HL-60/S4 treated with retinoic acid at 250 ng/mL for 4 days and 3 days (cell line): Measurements from ENCODE around the gene CAB39L.

Source experiments
- in situ Hi-C: fragments of 300-500 bp; cut with MboI; formaldehyde crosslinking; loops from 2 replicates; pipeline ENCODE4 v1.7.0; 2022; ENCODE audit warnings: low sequenced_read_pairs

Gene CAB39L

DNA sequence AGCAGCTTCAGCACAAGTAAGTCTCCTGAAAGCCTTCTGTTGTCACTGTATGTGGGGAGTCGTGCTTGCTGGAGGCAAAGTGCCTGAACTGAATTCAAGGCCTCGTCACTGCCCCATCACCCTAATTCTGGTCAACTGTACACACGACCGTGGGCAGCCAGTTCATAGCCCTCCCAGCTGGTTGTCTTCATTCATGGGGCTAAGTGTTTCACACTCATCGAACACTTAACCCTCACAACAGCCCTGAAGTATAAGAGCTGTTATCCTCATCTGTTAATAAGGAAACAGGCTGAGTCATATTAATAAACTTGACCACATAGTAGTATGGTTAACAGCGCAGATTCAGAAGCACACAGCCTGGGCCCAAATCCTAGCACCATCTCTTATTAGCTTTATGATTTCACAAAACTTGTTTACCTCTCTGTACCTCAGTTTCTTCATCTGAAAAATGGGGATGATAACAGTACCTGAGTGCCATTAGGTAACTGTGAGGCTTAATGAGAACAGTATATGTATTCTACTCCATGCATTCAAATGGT, 129.5 kb downstream of the CAB39L start:
- in situ Hi-C loops, result no loop called here

DNA sequence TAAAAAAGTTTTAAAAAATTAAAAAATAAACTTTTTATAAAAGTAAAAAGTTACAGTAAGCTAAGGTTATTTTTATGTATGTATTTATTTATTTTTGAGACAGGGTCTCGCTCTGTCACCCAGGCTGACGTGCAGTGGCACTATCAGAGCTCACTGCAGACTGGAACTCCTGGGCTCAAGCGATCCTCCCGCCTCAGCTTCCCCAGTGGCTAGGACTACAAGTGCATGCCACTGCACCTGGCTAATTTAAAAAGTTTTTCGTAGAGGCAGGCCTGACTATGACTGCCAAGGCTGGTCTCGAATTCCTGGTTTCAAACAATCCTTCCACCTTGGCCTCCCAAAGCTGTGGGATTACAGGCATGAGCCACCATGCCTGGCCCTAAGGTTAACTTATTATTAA, 132.0 kb downstream of the CAB39L start:
- in situ Hi-C loops, result no loop called here

DNA sequence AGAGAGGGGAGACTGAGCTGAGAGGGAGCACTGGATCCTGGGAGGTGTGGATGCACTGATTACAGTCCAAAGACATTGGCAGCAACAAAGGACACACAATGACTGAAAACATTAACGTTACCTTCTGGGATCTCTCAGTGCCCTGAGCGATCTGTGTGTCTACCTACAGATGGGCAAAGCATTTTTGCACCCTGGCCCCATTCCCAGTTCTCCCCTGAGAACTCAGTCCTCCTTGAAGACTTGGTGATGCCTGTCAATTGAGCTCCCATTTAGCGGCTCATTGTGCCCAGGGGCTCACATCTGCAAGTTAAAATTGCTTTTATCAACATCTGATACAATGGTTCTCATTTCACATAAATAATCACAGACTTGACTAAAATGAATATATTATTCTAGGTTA, 133.6 kb downstream of the CAB39L start:
- in situ Hi-C loops, result no loop called here

DNA sequence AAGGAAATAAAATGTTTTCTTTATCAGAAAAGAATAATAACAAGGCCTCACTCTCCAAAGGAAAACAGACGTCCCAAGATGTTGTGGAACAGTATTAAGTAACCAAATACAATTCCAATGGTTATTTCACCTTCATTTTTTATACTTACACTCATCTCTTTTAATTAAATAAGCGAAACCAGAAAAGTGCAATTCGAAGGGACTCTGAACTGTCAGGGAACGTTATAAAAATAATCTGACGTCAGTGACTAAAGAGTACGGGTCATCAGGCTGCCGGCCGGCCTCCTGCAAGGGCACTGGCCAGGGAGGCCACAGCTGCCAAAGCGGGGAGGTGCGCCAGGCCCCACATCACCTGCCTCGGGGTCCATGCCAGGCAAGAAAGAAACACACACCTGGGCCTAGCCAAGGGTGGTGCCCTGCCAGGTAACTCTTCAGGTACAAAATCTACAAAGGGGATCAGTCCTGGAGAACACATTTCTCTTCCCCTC, 134.9 kb downstream of the CAB39L start:
- in situ Hi-C loops, result loop anchor here (10.0 kb wide), 1 partner anchor 306 kb away; no protein-coding TSS in a partner anchor

DNA sequence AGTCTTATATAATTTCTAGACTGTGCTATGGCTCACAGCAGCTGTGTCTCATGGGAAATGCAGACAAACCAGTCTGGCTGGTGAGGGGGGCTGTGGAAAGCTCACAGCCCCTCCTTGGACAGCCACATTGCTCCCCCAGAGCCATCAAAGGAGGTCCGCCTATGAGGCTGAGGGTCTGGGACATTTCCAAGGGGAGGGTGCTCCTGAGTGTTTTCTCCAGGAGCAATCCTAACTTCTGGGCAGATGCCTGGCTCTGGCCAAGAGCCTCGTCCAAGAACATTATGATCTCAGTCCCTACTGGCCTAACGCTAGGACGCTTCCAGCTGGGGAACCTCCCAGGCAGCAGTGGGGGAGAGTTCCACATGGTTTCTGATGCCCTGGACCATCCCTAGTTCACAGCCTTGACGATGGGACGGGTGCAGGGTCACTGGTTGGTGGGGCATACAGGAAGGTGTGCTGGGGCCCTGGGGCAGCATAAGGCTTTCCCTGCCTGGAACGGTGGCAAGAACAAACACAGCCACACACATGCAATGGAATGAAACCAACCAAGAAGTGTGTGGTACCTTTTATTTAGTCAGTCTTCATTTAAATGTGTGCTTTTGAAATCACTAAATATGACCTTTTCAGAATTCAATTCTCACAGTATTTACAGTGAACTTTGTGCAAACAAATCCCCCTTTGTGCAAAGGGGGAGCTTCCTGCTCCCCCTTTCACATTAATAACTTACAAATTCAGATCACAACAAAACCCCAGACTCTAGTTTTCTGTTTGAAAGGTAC, 135.6 kb downstream of the CAB39L start:
- in situ Hi-C loops, result loop anchor here (10.0 kb wide), 1 partner anchor 307 kb away; no protein-coding TSS in a partner anchor

DNA sequence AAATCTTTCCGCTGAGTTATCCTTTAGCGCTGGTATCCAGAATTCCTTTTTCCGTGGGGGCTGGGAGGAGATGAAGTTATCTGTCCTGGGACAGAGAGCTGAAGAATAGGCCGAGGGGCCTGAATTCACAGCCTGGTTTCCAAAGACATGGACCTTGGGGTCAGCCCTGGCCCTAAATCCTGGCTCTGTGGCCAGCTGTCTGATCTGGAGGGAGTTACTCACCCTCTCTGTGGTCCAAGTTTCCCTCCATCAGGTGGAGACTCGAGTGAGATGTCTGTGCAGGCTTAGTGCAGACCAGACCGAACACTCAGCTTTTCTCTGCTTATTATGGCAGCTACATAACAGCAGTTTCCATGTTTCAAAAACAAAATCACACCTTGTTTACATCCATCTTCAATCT, 136.5 kb downstream of the CAB39L start:
- in situ Hi-C loops, result loop anchor here (10.0 kb wide), 1 partner anchor 307 kb away; no protein-coding TSS in a partner anchor

DNA sequence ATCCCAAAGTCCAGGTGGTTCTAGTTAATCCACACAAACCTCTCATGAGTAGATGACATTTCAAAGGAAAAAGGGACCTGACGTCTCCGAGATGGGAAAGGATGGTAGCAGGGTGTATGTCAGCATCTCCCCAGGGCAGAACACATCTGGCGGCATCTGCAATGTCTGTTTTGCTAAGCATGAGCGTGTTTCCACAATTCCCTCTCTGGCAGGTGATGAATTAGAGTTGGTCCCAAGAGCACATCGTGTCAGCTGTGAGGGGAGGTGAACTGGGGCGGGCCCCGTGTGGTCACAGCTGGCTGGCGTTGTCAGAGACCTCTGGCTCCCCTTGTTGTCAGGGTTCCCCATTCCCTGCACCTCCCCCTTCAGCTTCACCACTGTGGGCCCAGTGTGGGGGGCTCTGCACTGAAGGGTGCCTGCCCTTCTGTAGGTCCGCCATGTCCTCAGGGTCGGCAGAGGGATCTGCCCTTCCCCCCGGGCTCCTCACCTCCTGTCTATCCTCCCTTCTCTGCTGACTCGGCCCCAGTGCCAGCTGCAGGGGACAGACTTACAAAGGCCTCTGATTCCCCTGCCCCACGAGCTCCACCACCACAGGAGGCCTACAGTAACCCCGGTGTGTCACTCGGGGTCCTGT, 138.0 kb downstream of the CAB39L start:
- in situ Hi-C loops, result loop anchor here (10.0 kb wide), 1 partner anchor 309 kb away; no protein-coding TSS in a partner anchor

DNA sequence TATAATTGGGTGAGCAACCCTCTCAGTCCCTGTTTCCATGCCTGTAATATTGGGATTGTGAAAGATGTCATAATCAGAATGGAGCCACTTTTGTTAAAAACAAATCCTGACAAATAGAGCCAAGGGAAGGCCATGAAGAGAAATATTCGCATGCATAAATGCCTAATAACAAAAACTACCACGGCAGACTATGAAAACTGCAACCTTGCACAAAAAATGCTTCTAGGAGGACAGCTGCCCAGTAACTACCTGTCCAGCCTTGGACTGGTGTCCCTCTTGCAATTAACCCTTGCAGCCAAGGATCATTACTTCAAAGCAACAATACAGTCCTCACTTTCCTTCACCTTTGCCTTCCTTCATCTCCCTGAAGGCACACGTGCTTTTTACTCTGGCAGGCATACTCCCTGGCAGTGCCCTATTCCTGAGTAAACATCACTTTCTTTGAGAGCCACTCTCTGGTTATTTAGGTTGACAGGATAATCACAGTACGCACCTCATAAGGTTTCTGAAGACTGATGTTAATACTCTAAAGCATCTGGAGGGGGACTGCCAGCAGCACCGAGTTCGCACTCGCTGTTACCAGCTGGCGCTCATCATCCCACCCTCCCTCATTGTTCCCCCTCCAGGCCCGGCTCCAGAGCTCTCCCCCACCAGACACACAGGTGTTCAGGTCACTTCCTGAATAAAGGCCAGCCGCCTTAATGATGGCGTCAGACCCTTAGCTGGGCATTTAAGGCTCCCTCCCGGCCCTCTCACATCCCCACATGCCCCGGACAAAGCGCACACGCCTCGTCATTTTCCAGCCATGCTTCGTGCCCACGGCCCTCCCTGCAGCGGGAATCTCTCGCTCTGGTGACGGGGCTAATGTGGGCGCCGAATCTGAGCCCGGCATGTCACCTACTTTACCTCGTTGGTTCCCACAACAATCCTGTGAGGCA, 138.8 kb downstream of the CAB39L start:
- in situ Hi-C loops, result loop anchor here (10.0 kb wide), 1 partner anchor 310 kb away; no protein-coding TSS in a partner anchor

DNA sequence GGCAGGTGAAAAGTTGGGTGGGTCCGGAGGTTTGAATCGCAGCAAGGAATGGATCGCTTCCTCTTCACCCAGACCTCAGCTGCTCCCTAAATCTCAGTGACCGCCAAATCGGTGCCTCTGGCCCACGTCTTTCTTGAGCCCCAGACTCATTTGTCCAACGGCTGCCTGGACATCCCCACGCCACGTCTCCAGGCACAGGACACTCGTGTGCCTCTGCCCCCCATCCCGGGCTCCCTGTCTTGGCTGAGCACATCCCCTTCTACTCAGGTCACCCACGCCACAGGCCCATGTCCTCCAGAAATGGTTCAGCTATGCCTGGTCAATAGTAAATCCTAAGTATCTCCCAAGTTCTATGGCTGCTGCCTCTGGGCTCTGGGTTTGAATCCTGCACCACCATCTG, 139.5 kb downstream of the CAB39L start:
- in situ Hi-C loops, result loop anchor here (10.0 kb wide), 1 partner anchor 310 kb away; no protein-coding TSS in a partner anchor

DNA sequence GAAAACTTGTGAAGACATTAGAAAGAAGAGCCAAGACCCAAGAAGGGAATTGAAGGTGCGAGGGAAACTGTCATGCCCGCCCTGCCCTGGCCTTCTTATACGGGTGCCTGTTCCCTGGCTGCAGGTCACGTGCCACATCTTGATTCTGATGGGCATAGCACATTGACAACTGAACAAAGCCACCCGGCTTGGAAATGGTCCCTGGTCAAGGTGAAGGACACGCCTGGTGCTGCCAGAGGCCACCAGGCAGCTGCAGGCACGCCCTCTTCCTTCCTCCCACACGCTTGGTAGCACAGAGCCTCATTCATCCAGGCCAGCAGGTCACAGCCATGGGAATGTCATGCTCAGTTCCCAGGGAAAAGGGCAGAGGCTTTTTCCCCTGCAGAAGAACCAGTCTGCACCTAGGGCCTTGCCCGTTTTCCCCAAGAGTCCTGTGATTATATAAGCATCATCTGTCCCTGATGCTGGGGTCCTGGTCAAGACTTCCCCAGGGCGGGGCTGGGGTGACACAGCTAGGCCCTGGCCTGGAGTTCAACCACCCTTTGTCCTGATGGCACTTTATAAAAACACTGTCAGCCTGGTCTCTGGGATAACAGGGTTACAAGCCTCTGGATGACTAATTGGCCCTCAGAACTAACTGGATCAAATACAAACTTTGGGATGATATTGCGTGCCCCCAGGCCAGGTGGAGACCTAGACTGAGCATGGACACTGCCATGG, 140.2 kb downstream of the CAB39L start:
- in situ Hi-C loops, result loop anchor here (10.0 kb wide), 1 partner anchor 311 kb away; no protein-coding TSS in a partner anchor

DNA sequence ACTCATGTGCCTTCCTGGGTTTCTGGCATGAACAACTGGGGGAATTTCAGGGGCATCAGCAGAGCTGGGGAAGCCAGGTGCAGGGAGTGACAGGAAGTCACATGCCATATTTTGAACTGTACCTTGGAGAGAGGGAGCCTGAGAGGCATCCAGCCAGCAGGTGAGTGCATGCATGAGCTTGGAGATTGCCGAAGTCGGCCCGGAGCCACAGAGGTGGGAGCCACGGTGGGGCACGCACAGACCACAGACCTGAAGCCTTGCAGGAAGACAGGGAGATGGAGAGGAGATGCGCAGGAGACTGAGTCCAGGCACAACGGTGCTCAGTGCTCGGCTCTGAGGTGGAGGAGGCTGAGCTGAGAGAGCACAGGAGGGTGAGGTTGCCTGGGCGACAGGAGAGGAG, 141.0 kb downstream of the CAB39L start:
- in situ Hi-C loops, result loop anchor here (10.0 kb wide), 1 partner anchor 312 kb away; no protein-coding TSS in a partner anchor

DNA sequence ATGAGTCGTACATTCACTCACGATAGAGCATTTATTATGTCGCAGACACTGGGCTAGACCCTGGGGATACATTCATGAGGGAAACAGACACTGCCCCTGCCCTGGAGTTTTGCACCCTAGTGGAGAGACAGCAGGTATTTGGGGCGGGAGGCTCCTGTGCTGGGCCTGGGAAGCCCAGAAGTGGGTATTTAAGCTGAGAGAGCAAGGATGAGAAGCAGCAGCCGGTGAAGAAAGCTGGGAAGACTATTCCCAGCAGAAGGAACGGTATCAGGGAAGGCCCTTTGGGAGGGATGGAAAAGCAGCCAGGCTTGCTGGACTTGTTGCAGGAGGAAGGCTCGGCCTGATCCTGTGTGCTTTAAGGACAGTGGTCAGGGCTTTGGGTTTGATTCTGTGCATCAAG, 141.6 kb downstream of the CAB39L start:
- in situ Hi-C loops, result loop anchor here (10.0 kb wide), 1 partner anchor 313 kb away; no protein-coding TSS in a partner anchor

DNA sequence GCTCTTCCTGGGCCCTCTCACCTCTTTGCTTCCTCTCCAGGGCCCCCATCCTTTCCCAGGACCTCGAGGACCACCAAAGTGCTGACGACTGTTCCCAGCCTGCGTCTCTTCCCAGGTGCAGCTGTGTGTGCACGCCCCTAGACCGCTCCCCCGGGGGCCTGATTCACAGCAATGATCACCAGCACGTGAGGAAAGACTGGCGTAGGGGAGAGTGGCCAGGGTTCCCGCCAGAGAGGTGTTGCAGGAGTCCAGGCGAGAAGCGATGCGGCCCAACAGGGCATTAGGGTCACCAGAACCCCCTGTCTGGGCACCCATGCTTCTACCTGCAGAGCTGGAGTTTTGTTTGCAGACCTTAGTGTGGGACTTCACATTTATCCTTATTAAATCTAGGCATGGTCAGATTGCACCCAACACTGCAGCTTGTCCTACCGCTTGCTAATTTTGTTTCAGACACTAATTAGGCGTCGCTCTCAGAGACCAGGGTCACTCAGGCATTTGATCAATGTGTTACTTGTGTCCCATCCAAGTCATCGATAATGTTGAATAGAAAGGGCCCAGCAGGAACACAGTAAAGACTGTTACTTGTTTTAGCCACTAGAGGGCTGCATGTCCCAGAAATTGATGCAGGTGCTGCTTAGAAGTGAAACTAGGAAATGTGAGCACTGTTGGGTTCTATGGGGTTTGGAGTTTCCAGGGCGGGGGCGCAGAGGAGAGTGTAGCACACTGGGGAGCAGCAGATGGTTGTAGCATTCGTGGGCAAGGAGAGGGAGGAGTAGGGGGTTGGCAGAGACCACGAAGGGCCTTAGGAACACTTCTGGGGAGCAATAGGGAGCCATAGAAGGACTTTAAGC, 142.9 kb downstream of the CAB39L start:
- in situ Hi-C loops, result loop anchor here (10.0 kb wide), 1 partner anchor 314 kb away; no protein-coding TSS in a partner anchor

DNA sequence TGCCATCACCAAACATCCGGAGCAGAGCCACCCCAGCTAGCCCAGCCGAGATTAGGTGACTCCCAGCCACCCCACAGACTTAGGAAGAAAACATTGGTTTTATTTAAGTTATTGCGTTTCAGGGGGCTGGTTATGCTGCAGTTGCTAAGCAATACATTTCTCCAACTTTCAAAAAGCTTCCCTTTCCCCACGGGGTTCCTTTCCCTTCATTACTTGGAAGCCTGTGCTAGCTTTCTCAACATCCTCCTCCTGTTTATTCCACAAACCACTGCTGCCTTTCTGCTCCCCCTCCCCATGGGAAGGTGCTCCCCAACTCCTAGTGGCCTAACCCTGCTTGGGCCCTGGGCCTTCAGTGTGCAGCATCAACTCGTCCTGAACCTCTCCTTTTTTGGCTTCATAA, 143.6 kb downstream of the CAB39L start:
- in situ Hi-C loops, result loop anchor here (10.0 kb wide), 1 partner anchor 315 kb away; no protein-coding TSS in a partner anchor

DNA sequence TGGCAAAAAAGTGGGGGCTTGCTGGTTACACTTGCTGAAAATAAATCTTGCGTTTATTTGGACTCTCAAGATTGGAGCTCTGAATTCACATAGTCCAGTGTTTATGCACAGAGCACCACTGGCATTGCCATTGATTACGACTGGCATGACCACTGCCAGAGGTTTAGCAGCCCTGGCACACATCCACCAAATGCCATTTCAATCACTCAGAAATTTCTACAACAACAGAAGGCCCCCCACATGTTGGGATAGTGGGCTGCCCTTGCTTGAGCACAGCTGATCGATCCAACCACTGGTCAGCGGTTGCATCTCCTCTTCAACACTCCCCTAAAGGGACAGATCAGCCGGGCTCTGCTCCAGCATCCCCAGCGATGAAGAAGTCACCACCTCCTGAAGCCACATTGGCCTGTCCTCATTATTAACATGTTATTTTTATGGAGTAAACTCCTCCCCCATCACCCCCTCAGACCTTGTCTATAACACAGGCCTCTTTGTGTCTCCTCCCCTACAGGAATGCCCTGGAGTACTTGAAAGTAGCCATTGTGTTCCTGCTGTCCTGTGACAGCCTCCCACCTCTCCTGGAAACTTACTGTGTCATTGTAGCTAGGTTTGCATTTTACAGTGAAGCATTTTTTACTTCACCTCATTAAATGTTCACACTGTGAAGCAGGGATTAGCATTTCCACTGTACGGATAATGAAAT, 144.8 kb downstream of the CAB39L start:
- in situ Hi-C loops, result no loop called here

DNA sequence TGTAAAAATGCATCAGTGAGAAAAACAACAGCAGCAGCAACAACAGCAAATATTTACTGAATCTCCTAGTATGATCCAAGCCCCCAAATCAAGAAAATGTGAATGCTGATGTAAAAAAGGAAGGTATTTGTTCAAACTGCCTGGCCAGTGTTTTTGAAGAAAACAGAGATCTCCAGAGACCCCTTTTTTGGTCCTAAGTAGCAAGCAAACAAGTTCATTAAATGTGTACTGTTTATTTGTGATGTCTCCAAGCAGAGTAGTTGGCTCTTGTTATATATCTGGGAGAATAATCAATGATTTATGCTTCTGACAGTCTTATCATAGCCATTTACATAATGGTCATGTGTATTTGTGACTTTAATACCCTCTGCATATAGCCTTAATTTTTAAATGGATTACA, 145.4 kb downstream of the CAB39L start:
- in situ Hi-C loops, result no loop called here

DNA sequence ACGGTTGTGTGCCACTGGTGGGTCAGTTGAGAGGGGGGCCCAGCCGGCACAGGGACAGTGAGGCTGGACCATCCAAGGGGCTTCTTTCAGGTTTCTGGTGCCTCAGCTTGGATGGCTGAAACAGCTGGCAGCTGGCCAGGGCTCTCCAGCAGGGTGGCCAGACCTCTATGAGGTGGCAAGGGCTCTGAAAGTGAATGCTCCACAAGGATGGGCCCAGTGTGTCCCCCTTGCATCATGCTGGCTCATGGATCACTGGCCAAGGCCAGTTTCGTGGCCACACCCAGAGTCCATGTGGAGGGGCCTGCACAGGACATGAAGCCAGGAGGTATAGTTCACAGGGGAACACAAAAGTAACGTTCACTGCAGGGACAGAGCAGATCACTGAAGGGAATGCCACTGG, 146.5 kb downstream of the CAB39L start:
- in situ Hi-C loops, result no loop called here

DNA sequence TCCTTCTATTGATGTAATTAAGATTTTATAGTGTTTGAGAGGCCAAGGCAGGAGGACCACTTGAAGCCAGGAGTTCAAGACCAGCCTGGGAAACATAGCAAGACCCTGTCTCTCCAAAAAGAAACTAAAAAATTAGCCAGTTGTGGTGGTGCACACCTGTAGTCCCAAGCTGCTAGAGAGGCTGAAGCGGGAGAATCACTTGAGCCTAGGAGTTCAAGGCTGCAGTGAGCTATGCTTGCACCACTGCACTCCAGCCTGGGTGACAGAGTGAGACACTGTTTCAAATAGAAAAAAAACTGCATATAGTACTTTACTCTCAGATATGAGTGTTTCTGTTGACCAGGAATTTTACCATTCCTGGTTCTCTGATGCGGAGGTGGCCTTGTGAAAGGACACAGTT, 147.2 kb downstream of the CAB39L start:
- in situ Hi-C loops, result no loop called here
